CD8-positive, alpha-beta memory T cell (primary cell): ENCODE results near the gene CHST15. TPM values are rescaled to one million over a fixed set of nuclear protein-coding genes. Genes with fewer than 3 reads are reported as not detected.

Experiments used
- CTCF ChIA-PET: fragments of 350-600 bp; sonication (Branson Sonifier 250); formaldehyde crosslinking; loops from one replicate; lab custom pipeline; 2021; ENCODE audit warnings: antibody characterized with exemption; lab: Charles Lee
- POLR2A ChIA-PET: fragments of 350-600 bp; sonication (Branson Sonifier 250); formaldehyde crosslinking; loops from one replicate; lab custom pipeline; 2021; ENCODE audit warnings: antibody characterized with exemption; lab: Charles Lee
- DNase-seq, 5 donors: peaks; one replicate each; pipeline versions ENCODE4 v3.0.0 to v3.0.0-alpha.2; 2020 to 2022; ENCODE audit warnings: mixed read lengths in 1 of 5
- H3K27ac ChIP-seq: one replicate; pipeline ENCODE4 v1.7.0; 2013; ENCODE audit warnings: low read depth, mild to moderate bottlenecking, low read length, moderate library complexity
- H3K27me3 ChIP-seq: 2 replicates; pipeline ENCODE4 v1.7.0; 2013; ENCODE audit warnings: low read length, mild to moderate bottlenecking; ENCODE audit not compliant: insufficient read depth, poor library complexity, severe bottlenecking
- H3K36me3 ChIP-seq: 2 replicates; pipeline ENCODE4 v1.7.0; 2013; ENCODE audit warnings: mild to moderate bottlenecking, low read length, moderate library complexity; ENCODE audit not compliant: insufficient read depth
- H3K4me1 ChIP-seq: 2 replicates; pipeline ENCODE4 v1.7.0; 2013; ENCODE audit warnings: mild to moderate bottlenecking, low read length, moderate library complexity; ENCODE audit not compliant: insufficient read depth
- H3K4me3 ChIP-seq: 2 replicates; pipeline ENCODE4 v1.7.0; 2013; ENCODE audit warnings: mild to moderate bottlenecking, low read length
- H3K9me3 ChIP-seq: 2 replicates; pipeline ENCODE4 v1.7.0; 2013; ENCODE audit warnings: mild to moderate bottlenecking, low read length
- H3K27ac Mint-ChIP-seq, 8 donors: one replicate each; pipeline ENCODE4 v1.8.0; 2020 to 2021; ENCODE audit warnings: mixed read lengths in 8 of 8, mild to moderate bottlenecking in 6 of 8, inconsistent platforms in 3 of 8, moderate library complexity in 3 of 8
- H3K27me3 Mint-ChIP-seq, 2 donors: one replicate each; pipeline ENCODE4 v1.8.0; 2020 to 2021; ENCODE audit warnings: mixed read lengths in 2 of 2, mild to moderate bottlenecking in 1 of 2, moderate library complexity in 1 of 2
- H3K36me3 Mint-ChIP-seq, 3 donors: one replicate each; pipeline ENCODE4 v1.8.0; 2020 to 2021; ENCODE audit warnings: mixed read lengths in 3 of 3, inconsistent platforms in 1 of 3, mild to moderate bottlenecking in 1 of 3
- H3K4me1 Mint-ChIP-seq, 3 donors: one replicate each; pipeline ENCODE4 v1.8.0; 2020 to 2021; ENCODE audit warnings: mixed read lengths in 3 of 3, inconsistent platforms in 1 of 3, mild to moderate bottlenecking in 1 of 3
- H3K4me3 Mint-ChIP-seq, 7 donors: one replicate each; pipeline ENCODE4 v1.8.0; 2020 to 2021; ENCODE audit warnings: mixed read lengths in 7 of 7, mild to moderate bottlenecking in 6 of 7, moderate library complexity in 4 of 7, inconsistent platforms in 2 of 7
- H3K9me3 Mint-ChIP-seq, 5 donors: one replicate each; pipeline ENCODE4 v1.8.0; 2020 to 2022; ENCODE audit warnings: mixed read lengths in 5 of 5, mild to moderate bottlenecking in 3 of 5, moderate library complexity in 2 of 5, inconsistent platforms in 1 of 5
- polyA plus RNA-seq: library from polyadenylated mRNA; unstranded; fragments of 300-500 nt; fragmentation: Illumina TruSeq; gene quantifications from one replicate; pipeline ENCODE4 v1.2.3, GENCODE V29; 2021
- total RNA-seq, 2 experiments: library from RNA; stranded (reverse); gene quantifications; one replicate each; pipeline ENCODE4 v1.2.3, GENCODE V29; 2021

The CHST15 gene
- total and polyA plus RNA-seq, 3 experiments from 2014 or later = 0.18 to 0.24 TPM; not detected in 1

- ChIA-PET CTCF (no interaction called here), POLR2A (no interaction called here)
- no peaks in the 10 kb centered on the region for H3K9me3 ChIP-seq
- Mint-ChIP-seq H3K4me3 (no peak overlapping the region), H3K27me3 (peaks cover 0 to 8% of the 10 kb centered on the region in 2 donors), H3K36me3 (no peaks in the 10 kb centered on the region), H3K27ac (no peak overlapping the region), H3K9me3 (peaks cover 0 to 5% (median 2%) of the 10 kb centered on the region in 5 donors), H3K4me1 (no peaks in the 10 kb centered on the region)
- DNase-seq = peak in 1 of 5 donors; percentile 25
- no peaks in the 10 kb centered on the region for H3K4me1 ChIP-seq
- H3K4me3 ChIP-seq = no peak overlapping the region
- H3K27me3 ChIP-seq = no peaks in the 10 kb centered on the region
- H3K27ac ChIP-seq = no peak overlapping the region
- no peaks in the 10 kb centered on the region for H3K36me3 ChIP-seq
These were observed 76.5 kb downstream of the CHST15 start for GRCh38 chr10:124016804-124017375.

DNA sequence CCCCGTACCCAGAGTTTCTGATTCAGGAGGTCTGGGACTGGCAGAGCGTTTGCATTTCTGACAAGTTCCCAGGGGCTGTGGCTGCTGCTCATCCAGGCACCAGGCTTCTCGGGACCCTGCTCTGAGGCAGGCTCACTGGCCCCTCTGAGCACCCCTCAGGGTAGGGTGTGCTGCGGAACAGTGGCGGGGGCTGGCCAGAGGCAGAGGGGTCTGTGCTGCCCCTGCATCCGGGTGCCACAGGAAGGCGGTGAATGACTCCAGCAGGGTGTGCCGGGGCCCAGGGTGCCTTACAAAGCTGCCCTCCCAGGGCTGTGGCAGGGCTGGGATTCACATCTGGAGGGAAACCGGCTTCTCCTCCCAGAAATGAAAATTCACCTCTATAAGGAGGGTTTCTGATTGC, 77.4 kb downstream of the CHST15 start:
- POLR2A ChIA-PET = no interaction called here

DNA sequence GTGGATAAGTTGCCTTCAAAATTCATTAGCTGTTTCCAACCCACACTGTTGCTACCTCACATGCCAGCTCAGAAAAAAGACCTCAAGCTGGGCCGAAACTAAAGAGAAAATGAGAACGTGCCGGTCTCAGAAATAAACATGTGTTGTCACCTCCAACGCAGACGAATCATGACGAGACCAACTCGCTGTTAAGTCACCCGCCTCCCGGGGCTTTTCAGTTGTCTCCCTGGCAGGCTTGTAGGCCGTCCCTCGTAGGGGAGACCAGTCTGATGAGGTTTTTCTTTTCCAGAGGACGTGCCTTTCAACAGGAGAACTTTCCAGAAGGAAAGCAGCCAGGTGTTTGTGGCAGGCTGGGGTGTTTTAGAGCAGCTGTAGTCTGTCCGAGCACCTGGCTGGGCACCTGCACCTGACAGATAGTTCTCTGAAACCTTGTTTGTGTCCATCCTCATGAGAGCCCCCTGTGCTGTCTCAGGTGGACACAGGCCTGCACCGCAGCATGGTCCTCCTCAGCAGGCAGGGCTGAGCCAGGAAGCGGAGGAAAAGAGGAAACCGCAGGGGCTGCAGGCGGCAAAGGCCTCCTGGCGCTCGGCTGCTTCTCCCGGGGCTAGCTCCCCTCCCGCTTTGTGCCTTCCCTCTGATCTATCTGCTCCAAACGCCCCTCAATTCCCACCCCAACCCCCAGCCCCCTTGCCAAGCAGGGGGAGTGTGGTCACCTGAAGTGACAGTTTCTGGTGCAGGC, 78.8 kb downstream of the CHST15 start:
- no peaks in the 10 kb centered on the region for H3K36me3 Mint-ChIP-seq
- H3K27ac ChIP-seq = no peak overlapping the region
- ChIA-PET POLR2A (no interaction called here), CTCF (no interaction called here)
- no peaks in the 10 kb centered on the region for H3K36me3 ChIP-seq
- no peaks in the 10 kb centered on the region for H3K4me1 ChIP-seq
- H3K27ac Mint-ChIP-seq = no peak overlapping the region
- H3K4me3 Mint-ChIP-seq = no peak overlapping the region
- no peaks in the 10 kb centered on the region for H3K27me3 ChIP-seq
- no peak overlapping the region for H3K4me3 ChIP-seq
- no peaks in the 10 kb centered on the region for H3K9me3 ChIP-seq
- peaks cover 0 to 2% of the 10 kb centered on the region in 2 donors for H3K27me3 Mint-ChIP-seq
- no peaks in the 10 kb centered on the region for H3K4me1 Mint-ChIP-seq
- peaks cover 0 to 6% (median 0%) of the 10 kb centered on the region in 5 donors for H3K9me3 Mint-ChIP-seq
- no peak for DNase-seq

More for the DNA sequence above, 77.4 kb downstream of the CHST15 start:
- Histone ChIP-seq H3K27me3 (no peaks in the 10 kb centered on the region), H3K4me3 (no peak overlapping the region), H3K27ac (no peak overlapping the region), H3K36me3 (no peaks in the 10 kb centered on the region), H3K4me1 (no peaks in the 10 kb centered on the region), H3K9me3 (no peaks in the 10 kb centered on the region)
- Mint-ChIP-seq H3K27ac (no peak overlapping the region), H3K4me1 (no peaks in the 10 kb centered on the region), H3K9me3 (peaks cover 0 to 6% (median 0%) of the 10 kb centered on the region in 5 donors), H3K27me3 (peaks cover 0 to 8% of the 10 kb centered on the region in 2 donors), H3K36me3 (no peaks in the 10 kb centered on the region), H3K4me3 (no peak overlapping the region)
- CTCF ChIA-PET = no interaction called here
- peak in 1 of 5 donors; percentile 26 for DNase-seq

DNA sequence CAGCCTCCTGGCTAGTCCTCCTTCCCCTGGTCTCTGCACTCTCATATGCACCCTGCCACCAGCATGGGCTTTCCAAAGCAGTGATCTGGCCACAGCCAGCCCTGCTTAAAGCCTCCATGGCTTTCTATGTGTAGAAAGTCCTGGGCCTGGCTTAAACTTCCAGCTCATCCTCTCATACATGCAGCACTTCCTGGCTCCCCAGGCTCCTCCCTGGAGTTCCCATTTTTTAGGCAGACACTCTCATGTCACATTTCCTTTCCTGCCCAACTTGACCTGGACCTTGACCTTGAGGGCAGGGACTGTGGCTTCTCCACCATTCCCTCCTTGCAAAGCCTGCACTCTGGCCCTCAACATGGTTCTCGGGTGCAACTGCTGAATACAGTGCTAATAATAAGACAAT, 79.5 kb downstream of the CHST15 start:
- no peaks in the 10 kb centered on the region for H3K4me1 ChIP-seq
- Mint-ChIP-seq H3K9me3 (peaks cover 0 to 6% (median 0%) of the 10 kb centered on the region in 5 donors), H3K4me1 (no peaks in the 10 kb centered on the region), H3K27me3 (peaks cover 0 to 2% of the 10 kb centered on the region in 2 donors), H3K36me3 (no peaks in the 10 kb centered on the region), H3K4me3 (no peak overlapping the region), H3K27ac (no peak overlapping the region)
- ChIA-PET CTCF (no interaction called here), POLR2A (no interaction called here)
- H3K27me3 ChIP-seq = no peaks in the 10 kb centered on the region
- H3K9me3 ChIP-seq = no peaks in the 10 kb centered on the region
- H3K27ac ChIP-seq = no peak overlapping the region
- no peaks in the 10 kb centered on the region for H3K36me3 ChIP-seq
- peak in 1 of 5 donors; percentile 10 for DNase-seq
- no peak overlapping the region for H3K4me3 ChIP-seq

DNA sequence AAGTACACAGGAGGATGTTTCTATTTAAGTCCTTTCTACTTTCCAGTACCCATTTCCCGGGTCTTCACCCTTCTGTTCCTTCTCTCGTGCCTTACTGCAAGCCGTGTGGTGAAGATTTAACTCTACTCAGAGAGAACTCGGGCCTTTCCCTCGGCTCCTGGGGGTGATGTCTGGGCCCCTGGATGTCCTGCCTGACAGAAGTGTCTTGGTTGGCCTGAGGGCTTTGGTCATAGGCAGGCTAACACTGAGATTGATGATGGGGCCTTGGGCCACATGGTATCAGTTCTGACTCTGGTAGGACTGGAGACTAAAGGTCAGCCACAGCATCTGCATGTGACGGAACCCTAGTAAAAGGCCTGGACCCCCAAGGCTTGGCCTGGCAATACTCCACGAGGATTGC, 80.4 kb downstream of the CHST15 start:
- POLR2A ChIA-PET = no interaction called here

GRCh38 chr10:124012583-124012982, 80.8 kb downstream of the CHST15 start:
- Histone ChIP-seq H3K4me3 (no peak overlapping the region), H3K27me3 (no peaks in the 10 kb centered on the region), H3K27ac (no peak overlapping the region), H3K36me3 (no peaks in the 10 kb centered on the region), H3K4me1 (no peaks in the 10 kb centered on the region), H3K9me3 (no peaks in the 10 kb centered on the region)
- Mint-ChIP-seq H3K27me3 (peaks cover 0 to 2% of the 10 kb centered on the region in 2 donors), H3K4me3 (no peak overlapping the region), H3K9me3 (peaks cover 0 to 6% (median 0%) of the 10 kb centered on the region in 5 donors), H3K4me1 (no peaks in the 10 kb centered on the region), H3K27ac (no peak overlapping the region), H3K36me3 (no peaks in the 10 kb centered on the region)
- ChIA-PET POLR2A (no interaction called here), CTCF (no interaction called here)
- peak in 1 of 5 donors; percentile 7 for DNase-seq

More for the DNA sequence above, 80.4 kb downstream of the CHST15 start:
- Histone ChIP-seq H3K36me3 (no peaks in the 10 kb centered on the region), H3K27me3 (no peaks in the 10 kb centered on the region), H3K4me3 (no peak overlapping the region), H3K27ac (no peak overlapping the region), H3K9me3 (no peaks in the 10 kb centered on the region), H3K4me1 (no peaks in the 10 kb centered on the region)
- Mint-ChIP-seq H3K36me3 (no peaks in the 10 kb centered on the region), H3K4me3 (no peak overlapping the region), H3K4me1 (no peaks in the 10 kb centered on the region), H3K9me3 (peaks cover 0 to 6% (median 0%) of the 10 kb centered on the region in 5 donors), H3K27ac (no peak overlapping the region), H3K27me3 (peaks cover 0 to 2% of the 10 kb centered on the region in 2 donors)
- DNase-seq = peak in 1 of 5 donors; percentile 8
- CTCF ChIA-PET = no interaction called here

DNA sequence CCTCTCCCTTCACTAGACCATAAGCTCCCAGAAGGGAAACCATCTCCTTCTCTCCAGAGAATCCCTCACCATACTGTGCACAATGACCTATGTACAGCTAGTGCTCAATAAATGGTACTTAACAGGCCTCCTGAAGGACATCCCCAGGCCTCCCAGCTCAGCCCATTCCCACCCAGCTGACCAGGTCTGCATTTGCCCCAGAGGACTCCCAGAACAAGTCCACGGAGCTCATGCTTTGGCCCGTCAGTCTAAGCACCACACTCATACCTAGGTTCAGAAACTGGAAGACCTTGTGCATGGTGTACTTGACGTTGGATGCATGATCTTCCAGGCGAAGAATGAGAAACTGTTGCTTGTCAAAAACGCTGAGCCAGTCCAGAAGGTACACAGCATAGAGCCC, 81.3 kb downstream of the CHST15 start:
- no peaks in the 10 kb centered on the region for H3K9me3 ChIP-seq
- peaks cover 0 to 2% of the 10 kb centered on the region in 2 donors for H3K27me3 Mint-ChIP-seq

GRCh38 chr10:124011464-124011863, 81.9 kb downstream of the CHST15 start:
- H3K4me3 Mint-ChIP-seq = no peak overlapping the region
- H3K36me3 ChIP-seq = no peaks in the 10 kb centered on the region
- CTCF ChIA-PET = no interaction called here

More for the DNA sequence above, 81.3 kb downstream of the CHST15 start:
- ChIA-PET CTCF (no interaction called here), POLR2A (no interaction called here)
- H3K4me3 Mint-ChIP-seq = no peak overlapping the region
- H3K4me1 ChIP-seq = no peaks in the 10 kb centered on the region
- no peak overlapping the region for H3K4me3 ChIP-seq
- no peak for DNase-seq
- H3K36me3 ChIP-seq = no peaks in the 10 kb centered on the region
- H3K4me1 Mint-ChIP-seq = no peaks in the 10 kb centered on the region
- H3K27ac ChIP-seq = no peak overlapping the region
- peaks cover 0 to 6% (median 0%) of the 10 kb centered on the region in 5 donors for H3K9me3 Mint-ChIP-seq
- no peaks in the 10 kb centered on the region for H3K36me3 Mint-ChIP-seq
- no peak overlapping the region for H3K27ac Mint-ChIP-seq
- H3K27me3 ChIP-seq = no peaks in the 10 kb centered on the region

More at GRCh38 chr10:124011464-124011863, 81.9 kb downstream of the CHST15 start:
- POLR2A ChIA-PET = no interaction called here
- no peak overlapping the region for H3K4me3 ChIP-seq
- no peaks in the 10 kb centered on the region for H3K36me3 Mint-ChIP-seq
- peaks cover 0 to 2% of the 10 kb centered on the region in 2 donors for H3K27me3 Mint-ChIP-seq
- DNase-seq = no peak
- no peaks in the 10 kb centered on the region for H3K4me1 Mint-ChIP-seq
- no peaks in the 10 kb centered on the region for H3K9me3 ChIP-seq
- H3K27ac Mint-ChIP-seq = no peak overlapping the region
- H3K27ac ChIP-seq = no peak overlapping the region
- no peaks in the 10 kb centered on the region for H3K4me1 ChIP-seq
- H3K27me3 ChIP-seq = no peaks in the 10 kb centered on the region
- peaks cover 0 to 6% (median 0%) of the 10 kb centered on the region in 5 donors for H3K9me3 Mint-ChIP-seq
